AML-193 (cell line): ENCODE results near the gene TARS3.

Experiments used
- DNase-seq, 2 experiments: peaks; one replicate each; lab custom pipeline; 2025; lab: John Stamatoyannopoulos, UW

Gene TARS3

DNA sequence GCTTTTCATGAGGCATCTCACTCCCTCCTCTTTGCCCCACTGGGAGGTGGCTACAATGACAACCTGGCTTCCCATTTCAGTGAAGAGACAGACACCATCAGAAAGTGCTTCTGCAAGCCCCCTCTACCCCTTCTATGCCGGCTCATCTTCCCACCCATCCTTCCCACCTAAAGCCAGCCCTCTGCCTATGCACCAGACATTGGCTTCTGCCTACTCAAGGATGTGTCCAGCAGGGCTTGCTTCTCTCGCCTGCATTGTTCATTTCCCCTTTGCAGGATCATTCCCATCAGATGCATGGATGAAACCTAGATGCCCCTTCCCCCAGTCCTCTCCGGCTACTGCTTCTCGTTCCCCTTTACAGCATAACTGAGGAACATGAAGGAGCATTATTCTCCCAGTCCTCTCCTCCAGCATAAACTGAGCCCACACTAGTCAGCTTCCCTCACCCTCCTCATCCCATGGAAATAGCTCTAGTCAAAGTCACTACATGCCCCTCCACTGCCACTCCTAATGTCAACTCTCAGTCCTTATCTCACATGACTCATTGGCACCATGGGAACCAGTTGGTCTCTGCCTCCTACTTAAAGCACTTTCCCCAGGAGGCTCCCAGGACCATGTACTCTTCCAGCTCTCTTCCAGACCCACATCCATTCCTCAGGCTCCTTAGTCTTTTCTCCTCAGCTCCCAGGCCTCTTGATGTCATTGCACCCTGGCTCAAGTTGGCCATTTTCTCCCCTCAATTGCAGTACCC, 120.0 kb downstream of the TARS3 start:
- no peak for DNase-seq
